SK-N-SH (cell line): Measurements from ENCODE around the gene NAV2. TPM values are rescaled to one million over a fixed set of nuclear protein-coding genes. Genes with fewer than 3 reads are reported as not detected.

Experiments used
- CTCF ChIA-PET: fragments of 300-600, 350-600 bp; formaldehyde crosslinking; extraction: SDS; loops from one replicate; lab custom pipeline; 2021; lab: Yijun Ruan, JAX
- POLR2A ChIA-PET: fragments of 350-600 bp; sonication (Branson Sonifier 250); formaldehyde crosslinking; extraction: SDS; loops from one replicate; lab custom pipeline; 2020; ENCODE audit warnings: antibody characterized with exemption, inconsistent platforms; lab: Yijun Ruan, JAX
- DNase-seq: peaks from one replicate; pipeline ENCODE4 v3.0.0; 2012
- H2AFZ ChIP-seq: fragments of 200-600 bp; sonication (generic); 2 replicates; pipeline ENCODE4 v1.8.1; 2016; ENCODE audit warnings: antibody characterized with exemption, mild to moderate bottlenecking, low read depth
- H3F3A ChIP-seq: fragments of 200-600 bp; sonication (generic); replicated peaks from 2 replicates; pipeline ENCODE3; 2016; ENCODE audit warnings: antibody characterized with exemption, mild to moderate bottlenecking; ENCODE audit not compliant: insufficient read depth
- H3K27ac ChIP-seq, 2 experiments: fragments of 200-500 bp in 1 of 2; fragments of 200-600 bp in 1 of 2; sonication (Bioruptor generic) in 1 of 2; sonication (generic), shearing (Covaris generic) in 1 of 2; 2 replicates each; pipeline versions ENCODE4 v1.5.1 to v1.6.1; 2014 to 2016; ENCODE audit warnings: low read depth in 2 of 2, inconsistent platforms in 1 of 2, low read length in 1 of 2, mild to moderate bottlenecking in 1 of 2, mixed read lengths in 1 of 2
- H3K27me3 ChIP-seq: fragments of 200-600 bp; sonication (generic), shearing (Covaris generic); 2 replicates; pipeline ENCODE4 v1.6.1; 2016; ENCODE audit warnings: mixed run types; ENCODE audit not compliant: insufficient read depth
- H3K36me3 ChIP-seq, 2 experiments: fragments of 200-500 bp in 1 of 2; fragments of 200-600 bp in 1 of 2; sonication (Bioruptor generic) in 1 of 2; sonication (generic) in 1 of 2; replicated peaks in 1 of 2; 2 replicates each; pipeline versions ENCODE3 to v1.5.1; 2014 to 2016; ENCODE audit warnings: low read length in 1 of 2, mild to moderate bottlenecking in 1 of 2; ENCODE audit not compliant: insufficient read depth in 2 of 2, control insufficient read depth in 1 of 2
- H3K4me1 ChIP-seq, 2 experiments: fragments of 200-500 bp in 1 of 2; fragments of 200-600 bp in 1 of 2; sonication (Bioruptor generic) in 1 of 2; sonication (generic), shearing (Covaris generic) in 1 of 2; 2 replicates each; pipeline versions ENCODE4 v1.5.1 to v1.6.1; 2014 to 2016; ENCODE audit warnings: low read depth in 1 of 2, low read length in 1 of 2, mixed run types in 1 of 2; ENCODE audit not compliant: insufficient read depth in 2 of 2, control insufficient read depth in 1 of 2
- H3K4me2 ChIP-seq: fragments of 200-600 bp; sonication (generic), shearing (Covaris generic); 2 replicates; pipeline ENCODE4 v1.6.1; 2017; ENCODE audit warnings: mixed run types
- H3K4me3 ChIP-seq, 2 experiments: fragments of 200-500 bp in 1 of 2; fragments of 200-600 bp in 1 of 2; sonication (Bioruptor generic) in 1 of 2; sonication (generic), shearing (Covaris generic) in 1 of 2; 2 replicates each; pipeline versions ENCODE4 v1.5.1 to v1.8.1; 2014 to 2016; ENCODE audit warnings: low read depth in 2 of 2, inconsistent platforms in 1 of 2, low read length in 1 of 2, mild to moderate bottlenecking in 1 of 2, mixed read lengths in 1 of 2, moderate library complexity in 1 of 2
- H3K79me2 ChIP-seq: fragments of 200-600 bp; sonication (generic); 2 replicates; pipeline ENCODE4 v1.8.1; 2017; ENCODE audit warnings: mild to moderate bottlenecking; ENCODE audit not compliant: insufficient read depth
- H3K9ac ChIP-seq: fragments of 200-600 bp; sonication (generic); 2 replicates; pipeline ENCODE4 v1.6.1; 2017; ENCODE audit warnings: mixed run types
- H3K9me2 ChIP-seq: fragments of 200-600 bp; sonication (generic); 2 replicates; pipeline ENCODE4 v1.6.1; 2017; ENCODE audit warnings: mixed run types
- H3K9me3 ChIP-seq: fragments of 200-600 bp; sonication (generic); 2 replicates; pipeline ENCODE4 v1.6.1; 2017; ENCODE audit warnings: mixed run types, mild to moderate bottlenecking, moderate library complexity
- H4K20me1 ChIP-seq: fragments of 200-600 bp; sonication (generic); 2 replicates; pipeline ENCODE4 v1.6.1; 2017; ENCODE audit warnings: mild to moderate bottlenecking, mixed run types; ENCODE audit not compliant: insufficient read depth
- CHD2 ChIP-seq: fragments of 150-350 bp; IDR thresholded peaks from 2 replicates; pipeline ENCODE4 v1.6.1; 2018; ENCODE audit warnings: low read length; ENCODE audit not compliant: partially characterized antibody
- ELF1 ChIP-seq: IDR thresholded peaks from 2 replicates; pipeline ENCODE4 v1.4.0; 2012
- EZH2phosphoT487 ChIP-seq: fragments of 200-600 bp; sonication (generic); IDR thresholded peaks from 2 replicates; pipeline ENCODE4 v1.6.1; 2017; ENCODE audit warnings: low read depth, mixed run types, mild to moderate bottlenecking, antibody characterized with exemption, moderate library complexity, borderline replicate concordance
- FOSL2 ChIP-seq: IDR thresholded peaks from 2 replicates; pipeline ENCODE4 v1.4.0; 2012; ENCODE audit warnings: low read depth, mild to moderate bottlenecking, moderate library complexity, borderline replicate concordance
- GATA2 ChIP-seq: sonication (generic); formaldehyde crosslinking; IDR thresholded peaks from 2 replicates; pipeline ENCODE4 v1.5.0; 2020; ENCODE audit warnings: mild to moderate bottlenecking, missing genetic modification reagents
- IRF3 ChIP-seq: fragments of 150-350 bp; IDR thresholded peaks from 2 replicates; pipeline ENCODE4 v1.6.1; 2016; ENCODE audit warnings: mild to moderate bottlenecking, low read depth, low read length
- JUND ChIP-seq: IDR thresholded peaks from 2 replicates; pipeline ENCODE4 v1.4.0; 2012
- MAX ChIP-seq: IDR thresholded peaks from 2 replicates; pipeline ENCODE4 v1.4.0; 2012; ENCODE audit warnings: low read depth
- MEF2A ChIP-seq: IDR thresholded peaks from 2 replicates; pipeline ENCODE4 v1.4.0; 2012; ENCODE audit warnings: low read depth, borderline replicate concordance
- MXI1 ChIP-seq: IDR thresholded peaks from 2 replicates; pipeline ENCODE4 v1.6.1; 2012; ENCODE audit warnings: mild to moderate bottlenecking, low read depth, low read length, improper control_type of control experiment
- NFIC ChIP-seq: IDR thresholded peaks from 2 replicates; pipeline ENCODE4 v1.4.0; 2012; ENCODE audit warnings: borderline replicate concordance
- PBX3 ChIP-seq: IDR thresholded peaks from 2 replicates; pipeline ENCODE4; 2012
- POLR2AphosphoS5 ChIP-seq: IDR thresholded peaks from 2 replicates; pipeline ENCODE4 v1.6.1; 2012; ENCODE audit warnings: low read depth, low read length
- RXRA ChIP-seq: IDR thresholded peaks from 2 replicates; pipeline ENCODE4 v1.4.0; 2012; ENCODE audit warnings: low read depth, mild to moderate bottlenecking, borderline replicate concordance
- SMC3 ChIP-seq: IDR thresholded peaks from 2 replicates; pipeline ENCODE4 v1.6.1; 2012; ENCODE audit warnings: low read depth, low read length, improper control_type of control experiment
- TCF12 ChIP-seq: IDR thresholded peaks from 2 replicates; pipeline ENCODE4 v1.4.0; 2012
- TEAD4 ChIP-seq: IDR thresholded peaks from 2 replicates; pipeline ENCODE4 v1.4.0; 2012; ENCODE audit warnings: mild to moderate bottlenecking, borderline replicate concordance; ENCODE audit not compliant: insufficient read depth
- USF2 ChIP-seq: fragments of 150-350 bp; IDR thresholded peaks from 2 replicates; pipeline ENCODE4 v1.6.1; 2017; ENCODE audit warnings: antibody characterized with exemption, low read length, low read depth, borderline replicate concordance
- YY1 ChIP-seq: IDR thresholded peaks from 2 replicates; pipeline ENCODE4 v1.4.0; 2012; ENCODE audit warnings: low read depth, mild to moderate bottlenecking
- whole genome bisulfite sequencing: methylation state at CpG from one replicate; pipeline ENCODE4 v1.1.6; 2017; ENCODE audit warnings: low lambda C conversion rate; 5-methylcytosine and 5-hydroxymethylcytosine counted together
- polyA plus RNA-seq, 3 experiments: library from polyadenylated mRNA; depleted of rRNA; stranded (reverse); fragments of >200 nt; gene quantifications; 2 replicates each; pipeline ENCODE4 v1.2.3, GENCODE V29; 2012

Gene NAV2
- polyA plus RNA-seq, 1 of the 3 experiments (the other 2 are of a cell fraction) = 26.2 TPM

- TF ChIP-seq EZH2phosphoT487 (no peak), MAX (no peak), IRF3 (no peak), YY1 (no peak), POLR2AphosphoS5 (no peak), RXRA (no peak), TCF12 (no peak), CHD2 (no peak), JUND (no peak)
These were observed 165.9 kb downstream of the NAV2 start (continued) for GRCh38 chr11:19878520-19878919.

GRCh38 chr11:19879307-19880087 lies 166.9 kb downstream of the NAV2 start:
- Histone ChIP-seq H3K9me2 (no peaks in the 10 kb centered on the region), H3K9ac (no peak overlapping the region), H3K4me1 (peaks cover 0 to 18% of the 10 kb centered on the region in 2 experiments; a peak in 1 of 4 replicates), H3K27ac (no peak overlapping the region; a peak in 1 of 4 replicates), H2AFZ (no peak overlapping the region), H3F3A (peaks cover 8% of the 10 kb centered on the region), H4K20me1 (peaks cover 21% of the 10 kb centered on the region), H3K9me3 (no peaks in the 10 kb centered on the region), H3K36me3 (peaks cover 67 to 78% of the 10 kb centered on the region in 2 experiments), H3K79me2 (peaks cover 45% of the 10 kb centered on the region; the same call in 1 of the 2 replicates), H3K27me3 (no peaks in the 10 kb centered on the region), H3K4me3 (no peak overlapping the region), H3K4me2 (no peak overlapping the region)
- ChIA-PET CTCF (interaction anchor here (1.8 kb wide), 1 partner anchor 24 kb away, joined by 10 read pairs; no protein-coding TSS in a partner anchor), POLR2A (no interaction called here)
- DNase-seq = no peak
- TF ChIP-seq PBX3 (no peak), MXI1 (no peak), ELF1 (no peak), TEAD4 (no peak), FOSL2 (no peak), CHD2 (no peak), MEF2A (no peak), USF2 (no peak), IRF3 (no peak), SMC3 (no peak), GATA2 (no peak), MAX (no peak), NFIC (no peak), YY1 (no peak)
- 91% methylated on average over 11 of the region's 16 CpGs for WGBS
